CD14-positive monocyte (primary cell): ENCODE measurements around the gene SKA1. TPM values are rescaled to one million over a fixed set of nuclear protein-coding genes. Genes with fewer than 3 reads are reported as not detected.

Experiments
- DNase-seq, 3 donors: peaks; one replicate each; pipeline ENCODE4 v3.0.0-alpha.2; 2011 to 2022
- H2AFZ ChIP-seq: 2 replicates; pipeline ENCODE4 v1.6.0; 2012; ENCODE audit warnings: mild to moderate bottlenecking, low read depth, low read length, inconsistent platforms; ENCODE audit not compliant: insufficient read depth, poor library complexity, severe bottlenecking
- H3K27ac ChIP-seq, 2 donors: 1 replicate in 1 of 2; 2 replicates in 1 of 2; pipeline ENCODE4 v1.5.1; 2012 to 2013; ENCODE audit warnings: low read length in 2 of 2, control low read depth in 1 of 2, inconsistent platforms in 1 of 2, low read depth in 1 of 2, mild to moderate bottlenecking in 1 of 2
- H3K27me3 ChIP-seq, 2 donors: one replicate each; pipeline versions ENCODE4 v1.6.0 to v1.6.1; 2011 to 2013; ENCODE audit warnings: low read length in 2 of 2; ENCODE audit not compliant: control insufficient read depth in 2 of 2, insufficient read depth in 2 of 2
- H3K36me3 ChIP-seq, 2 donors: replicated peaks in 1 of 2; 1 replicate in 1 of 2; 2 replicates in 1 of 2; pipeline versions ENCODE4 v1.5.1 to v1.6.1; 2012 to 2013; ENCODE audit warnings: low read length in 2 of 2, control low read depth in 1 of 2, inconsistent platforms in 1 of 2, mild to moderate bottlenecking in 1 of 2; ENCODE audit not compliant: insufficient read depth in 2 of 2, control insufficient read depth in 1 of 2
- H3K4me1 ChIP-seq, 2 donors: 1 replicate in 1 of 2; 2 replicates in 1 of 2; pipeline versions ENCODE4 v1.5.1 to v1.6.1; 2012 to 2013; ENCODE audit warnings: low read length in 2 of 2, control low read depth in 1 of 2, inconsistent platforms in 1 of 2, mild to moderate bottlenecking in 1 of 2, moderate library complexity in 1 of 2; ENCODE audit not compliant: insufficient read depth in 2 of 2, control insufficient read depth in 1 of 2
- H3K4me2 ChIP-seq: replicated peaks from 2 replicates; pipeline ENCODE3; 2012; ENCODE audit warnings: low read length, moderate library complexity, mild to moderate bottlenecking; ENCODE audit not compliant: poor library complexity, severe bottlenecking; ENCODE audit errors: extremely low read depth
- H3K4me3 ChIP-seq, 3 experiments: fragments of 200-600 bp in 1 of 3; sonication (generic) in 1 of 3; replicated peaks in 1 of 3; 1 replicate in 2 of 3; 2 replicates in 1 of 3; pipeline ENCODE4 v1.5.1; 2011 to 2013; ENCODE audit warnings: low read length in 3 of 3, mild to moderate bottlenecking in 3 of 3, control low read depth in 2 of 3, low read depth in 2 of 3, inconsistent platforms in 1 of 3, moderate library complexity in 1 of 3
- H3K79me2 ChIP-seq: 2 replicates; pipeline ENCODE4 v1.6.0; 2012; ENCODE audit warnings: mild to moderate bottlenecking, control low read depth, inconsistent platforms, low read length, moderate library complexity; ENCODE audit not compliant: insufficient read depth
- H3K9ac ChIP-seq: 2 replicates; pipeline ENCODE4 v1.6.0; 2017; ENCODE audit warnings: low read length, mild to moderate bottlenecking; ENCODE audit not compliant: insufficient read depth, poor library complexity, severe bottlenecking
- H3K9me3 ChIP-seq, 2 donors: replicated peaks in 1 of 2; 1 replicate in 1 of 2; 2 replicates in 1 of 2; pipeline versions ENCODE4 v1.5.1 to v1.6.1; 2012 to 2013; ENCODE audit warnings: low read length in 2 of 2, control low read depth in 1 of 2; ENCODE audit not compliant: control insufficient read depth in 1 of 2, insufficient read depth in 1 of 2
- H4K20me1 ChIP-seq: 2 replicates; pipeline ENCODE4 v1.6.0; 2012; ENCODE audit warnings: mild to moderate bottlenecking, low read length, control low read depth, moderate library complexity; ENCODE audit not compliant: insufficient read depth
- H3K27ac Mint-ChIP-seq, 7 donors: one replicate each; pipeline ENCODE4 v1.8.0; 2020; ENCODE audit warnings: mild to moderate bottlenecking in 7 of 7, mixed read lengths in 7 of 7, moderate library complexity in 6 of 7, inconsistent platforms in 2 of 7
- H3K27me3 Mint-ChIP-seq, 3 donors: one replicate each; pipeline ENCODE4 v1.8.0; 2021 to 2022; ENCODE audit warnings: low read depth in 3 of 3, mild to moderate bottlenecking in 3 of 3, mixed read lengths in 3 of 3, moderate library complexity in 3 of 3, inconsistent platforms in 1 of 3
- H3K36me3 Mint-ChIP-seq, 2 donors: one replicate each; pipeline ENCODE4 v1.8.0; 2020; ENCODE audit warnings: mixed read lengths in 2 of 2, inconsistent platforms in 1 of 2, mild to moderate bottlenecking in 1 of 2
- H3K4me1 Mint-ChIP-seq: one replicate; pipeline ENCODE4 v1.8.0; 2020; ENCODE audit warnings: mild to moderate bottlenecking, mixed read lengths
- H3K4me3 Mint-ChIP-seq, 2 donors: one replicate each; pipeline ENCODE4 v1.8.0; 2020; ENCODE audit warnings: mild to moderate bottlenecking in 2 of 2, mixed read lengths in 2 of 2, moderate library complexity in 1 of 2
- H3K9me3 Mint-ChIP-seq, 7 donors: one replicate each; pipeline ENCODE4 v1.8.0; 2020 to 2022; ENCODE audit warnings: mixed read lengths in 7 of 7, mild to moderate bottlenecking in 6 of 7, moderate library complexity in 6 of 7, inconsistent platforms in 2 of 7
- CTCF ChIP-seq: fragments of 200-600 bp; IDR thresholded peaks from one replicate; pipeline ENCODE4 v1.8.0; 2022; ENCODE audit warnings: antibody characterized with exemption, mild to moderate bottlenecking
- WGBS: methylation state at CpG from one replicate; pipeline ENCODE4 v1.1.5; 2013; ENCODE audit warnings: missing lambda C conversion rate; ENCODE audit not compliant: insufficient coverage; 5-methylcytosine and 5-hydroxymethylcytosine counted together
- intact Hi-C, 2 donors: fragments of 100-400 bp; cut with micrococcal nuclease; formaldehyde crosslinking; loops; one replicate each; pipeline versions ENCODE4 v1.15.0 to v1.15.1; 2023
- polyA plus RNA-seq, 3 donors: library from polyadenylated mRNA; depleted of rRNA in 1 of 3; unstranded in 2 of 3; stranded (reverse) in 1 of 3; fragments of 300-500 nt in 2 of 3; fragments of >200 nt in 1 of 3; fragmentation: Illumina TruSeq in 2 of 3; gene quantifications; 1 replicate in 2 of 3; 2 replicates in 1 of 3; pipeline ENCODE4 v1.2.3, GENCODE V29; 2012 to 2021

SKA1 gene
- polyA plus RNA-seq, 3 donors = 0.17 TPM; not detected in 2

- TF ChIP-seq CTCF = no peak
- no peak overlapping the region for H3K4me3 Mint-ChIP-seq
- DNase-seq = no peak
- H3K4me1 ChIP-seq = peaks cover 0 to 4% of the 10 kb centered on the region in 2 donors
- no peak overlapping the region for H3K9ac ChIP-seq
- H3K27ac ChIP-seq = no peak overlapping the region
- WGBS = no CpG with 5 or more reads among the region's 2 CpGs
- H2AFZ ChIP-seq = no peak overlapping the region
- H4K20me1 ChIP-seq = no peaks in the 10 kb centered on the region
- no peaks in the 10 kb centered on the region for H3K79me2 ChIP-seq
- H3K9me3 Mint-ChIP-seq = peaks cover 0 to 6% (median 0%) of the 10 kb centered on the region in 7 donors
- no peaks in the 10 kb centered on the region for H3K36me3 ChIP-seq
- peaks cover 0 to 6% of the 10 kb centered on the region in 2 donors for H3K9me3 ChIP-seq
- no peak overlapping the region for H3K27ac Mint-ChIP-seq
- H3K4me3 ChIP-seq = no peak overlapping the region
- H3K36me3 Mint-ChIP-seq = no peaks in the 10 kb centered on the region
- no peaks in the 10 kb centered on the region for H3K27me3 ChIP-seq
- intact Hi-C loops = no loop called here
- no peak overlapping the region for H3K4me2 ChIP-seq
- H3K4me1 Mint-ChIP-seq = peaks cover 9% of the 10 kb centered on the region
- peaks cover 4 to 8% (median 6%) of the 10 kb centered on the region in 3 donors for H3K27me3 Mint-ChIP-seq
Observed at GRCh38 chr18:50338715-50339114, 36.1 kb upstream of the SKA1 start.

GRCh38 chr18:50340078-50340477, 34.8 kb upstream of the SKA1 start:
- Histone ChIP-seq H2AFZ (no peak overlapping the region), H3K4me3 (no peak overlapping the region), H3K9ac (no peak overlapping the region), H4K20me1 (no peaks in the 10 kb centered on the region), H3K79me2 (no peaks in the 10 kb centered on the region), H3K4me1 (peaks cover 0 to 4% of the 10 kb centered on the region in 2 donors), H3K27ac (no peak overlapping the region), H3K27me3 (no peaks in the 10 kb centered on the region), H3K36me3 (no peaks in the 10 kb centered on the region), H3K4me2 (no peak overlapping the region), H3K9me3 (peaks cover 0 to 6% of the 10 kb centered on the region in 2 donors)
- no peak overlapping the region for H3K4me3 Mint-ChIP-seq
- H3K9me3 Mint-ChIP-seq = peaks cover 0 to 6% (median 0%) of the 10 kb centered on the region in 7 donors
- peaks cover 4 to 8% (median 4%) of the 10 kb centered on the region in 3 donors for H3K27me3 Mint-ChIP-seq
- no peak for DNase-seq
- intact Hi-C loops = no loop called here
- H3K4me1 Mint-ChIP-seq = peaks cover 9% of the 10 kb centered on the region
- 93% methylated on average over 24 of the region's 24 CpGs for WGBS
- TF ChIP-seq CTCF = peak; percentile 12
- H3K36me3 Mint-ChIP-seq = no peaks in the 10 kb centered on the region
- no peak overlapping the region for H3K27ac Mint-ChIP-seq
